GM10847 (cell line): Measurements from ENCODE around the gene MRPS26.

Experiments
- POLR2A ChIP-seq: IDR thresholded peaks from 2 replicates; pipeline ENCODE4 v1.6.1; 2011; ENCODE audit not compliant: insufficient read length; ENCODE audit errors: extremely low read depth

Gene MRPS26

DNA sequence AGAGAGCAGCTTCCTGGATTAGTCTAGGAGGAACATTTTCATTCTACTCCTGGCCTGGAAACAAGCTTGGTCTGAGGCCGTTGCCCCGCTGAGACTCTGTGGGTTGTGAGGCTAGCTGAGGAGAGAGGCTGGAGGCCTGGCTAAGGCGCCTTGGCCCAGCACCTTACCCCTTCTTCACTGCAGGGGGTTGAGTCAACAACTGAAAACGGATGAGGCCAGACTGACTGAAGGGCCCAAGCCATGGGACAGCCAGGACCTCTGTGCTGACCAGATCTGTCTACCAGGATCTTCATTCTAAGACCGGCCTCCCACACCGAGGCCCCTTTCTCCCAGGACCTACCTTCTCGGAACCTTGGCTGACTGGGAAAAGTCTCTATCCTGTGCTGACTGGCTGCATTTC, 42.2 kb downstream of the MRPS26 start:
- no peak for TF ChIP-seq POLR2A

GRCh38 chr20:3090565-3090964, 44.7 kb downstream of the MRPS26 start:
- TF ChIP-seq POLR2A: no peak

DNA sequence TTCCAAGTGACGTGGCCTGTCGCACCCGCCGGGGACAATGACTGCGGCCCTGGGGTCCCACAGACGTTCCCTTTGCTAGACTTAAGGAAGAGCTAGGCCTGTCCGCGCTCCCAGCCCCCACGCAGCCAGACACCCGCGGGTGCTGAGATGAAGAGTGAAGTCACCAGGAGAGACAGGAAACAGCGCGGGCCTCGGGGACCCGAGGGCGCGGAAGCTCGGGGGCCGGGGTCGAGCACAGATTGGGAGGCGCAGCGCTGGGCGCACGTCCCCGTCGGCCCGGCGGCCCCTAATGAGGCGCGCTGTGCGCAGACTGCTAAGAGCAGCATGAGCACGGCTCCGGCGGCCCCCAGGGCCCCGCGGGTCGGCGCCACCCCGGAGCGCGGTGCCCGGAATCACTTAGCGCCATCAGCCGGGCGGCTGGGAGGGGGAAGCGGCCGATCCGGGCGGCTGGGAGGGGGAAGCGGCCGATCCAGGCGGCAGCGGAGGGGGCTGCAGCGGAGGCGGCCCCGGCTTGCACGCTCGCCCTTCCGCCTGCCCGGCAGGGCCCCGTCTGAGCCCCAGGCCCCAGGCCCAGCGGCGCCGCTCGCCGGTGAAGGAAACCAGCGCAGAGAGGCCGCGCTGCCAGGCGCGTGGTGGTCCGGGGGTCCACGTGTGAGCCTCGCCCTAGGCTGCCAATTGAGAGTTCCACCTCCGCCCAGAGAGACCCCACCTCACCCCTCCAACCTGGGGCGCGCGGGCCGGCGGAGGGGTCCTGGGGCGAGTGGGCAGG, 46.9 kb downstream of the MRPS26 start:
- no peak for TF ChIP-seq POLR2A

DNA sequence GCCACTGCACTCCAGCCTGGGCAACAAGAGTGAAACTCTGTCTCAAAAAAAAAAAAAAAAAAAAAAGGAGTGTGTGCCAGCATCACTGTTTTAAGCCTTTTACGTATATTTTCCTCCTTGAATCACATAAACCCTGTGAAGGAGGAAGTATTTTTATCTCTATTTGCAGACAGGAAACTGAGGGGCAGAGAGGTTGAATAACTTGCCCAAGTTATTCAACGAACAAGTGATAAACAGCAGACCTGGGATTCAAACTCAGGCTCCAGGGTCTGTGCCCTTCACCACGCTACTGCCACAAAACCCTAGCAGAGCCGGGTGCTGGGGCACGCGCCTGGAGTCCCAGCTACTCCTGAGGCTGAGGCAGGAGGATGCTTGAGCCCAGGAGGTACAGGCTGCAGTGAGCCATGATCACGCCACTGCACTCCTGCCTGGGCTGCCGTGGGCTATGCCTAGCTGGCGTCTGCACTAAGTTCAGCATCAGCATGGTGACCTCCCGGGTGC, 48.1 kb downstream of the MRPS26 start:
- TF ChIP-seq POLR2A: no peak

DNA sequence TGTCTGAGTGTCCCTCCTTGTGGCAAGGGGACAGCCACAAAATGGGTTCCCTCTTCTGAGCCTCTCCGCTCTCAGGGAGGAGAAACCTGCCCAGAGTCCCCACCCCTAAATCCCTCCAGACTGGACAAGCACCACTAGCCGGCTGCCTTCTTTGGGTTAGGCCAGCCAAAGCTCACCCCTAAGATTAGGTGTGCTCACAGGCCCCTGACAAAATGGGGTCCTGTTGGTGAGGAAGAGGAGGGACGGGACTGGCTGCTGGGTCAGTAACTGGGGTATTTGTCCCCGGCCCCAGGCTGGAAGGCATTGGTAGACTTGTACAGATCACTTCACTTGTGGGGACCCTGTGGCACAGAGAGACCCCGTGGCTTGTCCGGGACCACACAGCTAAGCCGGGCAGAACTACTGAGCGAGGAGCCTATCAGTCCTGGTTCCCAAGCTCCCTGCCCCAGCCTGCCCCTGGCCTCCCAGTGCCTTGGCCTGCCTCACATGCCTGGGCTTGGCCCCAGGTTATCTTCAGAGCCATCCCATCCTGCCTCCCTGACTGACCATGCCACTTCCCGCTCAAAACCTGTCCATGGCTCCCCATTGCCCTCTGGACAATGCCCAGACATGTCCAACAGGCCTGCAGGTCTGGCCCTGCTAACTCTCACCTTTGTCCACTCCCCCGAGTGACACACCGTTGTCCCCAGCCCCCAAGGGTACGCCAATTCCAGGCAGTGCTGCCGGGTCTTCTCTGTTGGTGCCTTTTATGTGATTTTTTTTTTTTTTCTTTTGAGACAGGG, 49.2 kb downstream of the MRPS26 start:
- no peak for TF ChIP-seq POLR2A
